ENCODE data around the gene TFR2. TPM values are rescaled to one million over a fixed set of nuclear protein-coding genes. Genes with fewer than 3 reads are reported as not detected.

Gene TFR2
- total RNA-seq, 4 donors from 2014 or later, result 0.60 to 0.68 (median 0.64) TPM; not detected in 1

- Histone ChIP-seq H3K4me3 (no peak overlapping the region), H3K27ac (no peak overlapping the region), H3K36me3 (no peaks in the 10 kb centered on the region), H3K9me3 (no peaks in the 10 kb centered on the region), H3K27me3 (no peaks in the 10 kb centered on the region), H3K4me1 (peaks cover 4 to 20% (median 8%) of the 10 kb centered on the region in 4 donors)
- in situ Hi-C loops (cut with MboI; ENCODE audit: low pct_ligation_motif_present in 1 of 4, low pct_unique_long_range_greater_than_20kb in 1 of 4, low sequenced_read_pairs in 3 of 4) (no loop called here), intact Hi-C loops (cut with DNase I; ENCODE audit: low total_unique reads) (no loop called here)
- no peak for DNase-seq
- WGBS, 2 donors (ENCODE audit: low coverage in 1 of 2), result 60 to 95% methylated on average over 2 to 6 of the region's 6 CpGs
- TF ChIP-seq POLR2A (IDR thresholded peaks at IDR 0.05) (no peak), POLR2AphosphoS5 (IDR thresholded peaks at IDR 0.05) (no peak), EP300 (IDR thresholded peaks at IDR 0.05; ENCODE audit: low read depth) (no peak), CTCF (IDR thresholded peaks at IDR 0.05) (no peak)
Observed at GRCh38 chr7:100614308-100614861, 27.0 kb downstream of the TFR2 start.

- no peaks in the 10 kb centered on the region for H3K9me3 ChIP-seq
- 86 to 94% methylated on average over 3 to 13 of the region's 13 CpGs for WGBS, 2 donors (ENCODE audit: low coverage in 1 of 2)
- intact Hi-C loops (cut with DNase I; ENCODE audit: low total_unique reads) (no loop called here), in situ Hi-C loops (cut with MboI; ENCODE audit: low pct_ligation_motif_present in 1 of 4, low pct_unique_long_range_greater_than_20kb in 1 of 4, low sequenced_read_pairs in 3 of 4) (no loop called here)
- H3K36me3 ChIP-seq, result no peaks in the 10 kb centered on the region
- peak overlapping the region in 1 of 4 donors; percentile 89 for H3K4me3 ChIP-seq
- no peaks in the 10 kb centered on the region for H3K27me3 ChIP-seq
- DNase-seq, result no peak
- no peak overlapping the region for H3K27ac ChIP-seq
- TF ChIP-seq CTCF (IDR thresholded peaks at IDR 0.05) (no peak), POLR2AphosphoS5 (IDR thresholded peaks at IDR 0.05) (no peak), EP300 (IDR thresholded peaks at IDR 0.05; ENCODE audit: low read depth) (no peak), POLR2A (IDR thresholded peaks at IDR 0.05) (no peak)
- H3K4me1 ChIP-seq, result peaks cover 4 to 20% (median 8%) of the 10 kb centered on the region in 4 donors
Observed at GRCh38 chr7:100613412-100614175, 27.8 kb downstream of the TFR2 start.

GRCh38 chr7:100612730-100613390, 28.5 kb downstream of the TFR2 start:
- 1% methylated on average over 28 of the region's 29 CpGs; no CpG with 5 or more reads in 1 of the 2 donors for WGBS, 2 donors (ENCODE audit: low coverage in 1 of 2)
- Histone ChIP-seq H3K27ac (peak overlapping the region; percentile 89 to 99 (median 92)), H3K4me1 (peaks cover 4 to 20% (median 8%) of the 10 kb centered on the region in 4 donors), H3K9me3 (no peaks in the 10 kb centered on the region), H3K27me3 (no peaks in the 10 kb centered on the region), H3K36me3 (no peaks in the 10 kb centered on the region), H3K4me3 (peak overlapping the region; percentile 51 to 89 (median 70))
- no peak for TF ChIP-seq POLR2A (IDR thresholded peaks at IDR 0.05)
- TF ChIP-seq POLR2AphosphoS5 (IDR thresholded peaks at IDR 0.05), result no peak
- TF ChIP-seq EP300 (IDR thresholded peaks at IDR 0.05; ENCODE audit: low read depth), result no peak
- TF ChIP-seq CTCF (IDR thresholded peaks at IDR 0.05), result no peak
- in situ Hi-C loops (cut with MboI; ENCODE audit: low pct_ligation_motif_present in 1 of 4, low pct_unique_long_range_greater_than_20kb in 1 of 4, low sequenced_read_pairs in 3 of 4) (no loop called here), intact Hi-C loops (cut with DNase I; ENCODE audit: low total_unique reads) (no loop called here)
- no peak for DNase-seq
